ENCODE measurements around the gene GLTPD2. TPM values are rescaled to one million over a fixed set of nuclear protein-coding genes. Genes with fewer than 3 reads are reported as not detected.

GLTPD2 gene
- total RNA-seq, 1 donor from 2014 or later: 0.22 TPM

DNA sequence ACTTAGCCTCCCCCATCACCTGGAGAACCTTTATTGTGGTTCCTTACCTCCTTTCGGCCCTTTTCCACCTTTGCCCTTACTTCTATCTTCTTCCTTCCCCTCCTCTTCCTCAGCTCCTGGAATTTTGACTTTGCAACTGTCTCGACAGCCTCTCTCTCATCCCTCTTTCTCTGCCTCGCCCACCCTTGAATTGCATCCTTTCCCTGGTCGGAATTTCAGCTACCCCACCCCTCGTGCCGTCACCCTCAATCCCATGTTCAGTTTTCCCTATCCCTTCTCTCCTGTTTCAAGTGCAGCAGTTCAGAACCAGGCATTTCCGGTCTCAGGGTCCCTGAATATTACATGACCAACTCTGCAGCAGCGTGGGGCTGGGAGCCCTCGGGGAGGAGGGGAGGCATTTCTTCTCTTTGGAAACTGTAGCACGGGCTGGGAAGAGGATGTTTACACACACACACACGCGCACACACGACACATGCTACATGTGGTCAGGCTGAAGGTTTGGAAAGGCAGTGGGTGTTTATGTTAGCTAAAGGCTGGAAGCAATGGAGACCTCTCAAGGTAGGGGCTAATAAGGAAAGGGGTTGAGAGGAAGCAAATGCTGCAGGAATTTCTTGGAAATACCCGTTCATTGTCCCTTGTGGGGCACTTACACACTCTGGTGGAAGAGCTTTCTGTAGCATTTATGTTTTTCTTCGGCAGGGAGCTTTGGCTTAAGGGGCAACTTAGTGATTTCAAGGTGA, 45.3 kb downstream of the GLTPD2 start:
- TF ChIP-seq, protein P1, sequence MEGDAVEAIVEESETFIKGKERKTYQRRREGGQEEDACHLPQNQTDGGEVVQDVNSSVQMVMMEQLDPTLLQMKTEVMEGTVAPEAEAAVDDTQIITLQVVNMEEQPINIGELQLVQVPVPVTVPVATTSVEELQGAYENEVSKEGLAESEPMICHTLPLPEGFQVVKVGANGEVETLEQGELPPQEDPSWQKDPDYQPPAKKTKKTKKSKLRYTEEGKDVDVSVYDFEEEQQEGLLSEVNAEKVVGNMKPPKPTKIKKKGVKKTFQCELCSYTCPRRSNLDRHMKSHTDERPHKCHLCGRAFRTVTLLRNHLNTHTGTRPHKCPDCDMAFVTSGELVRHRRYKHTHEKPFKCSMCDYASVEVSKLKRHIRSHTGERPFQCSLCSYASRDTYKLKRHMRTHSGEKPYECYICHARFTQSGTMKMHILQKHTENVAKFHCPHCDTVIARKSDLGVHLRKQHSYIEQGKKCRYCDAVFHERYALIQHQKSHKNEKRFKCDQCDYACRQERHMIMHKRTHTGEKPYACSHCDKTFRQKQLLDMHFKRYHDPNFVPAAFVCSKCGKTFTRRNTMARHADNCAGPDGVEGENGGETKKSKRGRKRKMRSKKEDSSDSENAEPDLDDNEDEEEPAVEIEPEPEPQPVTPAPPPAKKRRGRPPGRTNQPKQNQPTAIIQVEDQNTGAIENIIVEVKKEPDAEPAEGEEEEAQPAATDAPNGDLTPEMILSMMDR (IDR thresholded peaks at IDR 0.05; ENCODE audit: unreplicated experiment): no peak
- no peak for DNase-seq (ENCODE audit: low spot score in 2 of 2, unreplicated experiment in 2 of 2)
- Mint-ChIP-seq H3K36me3 (peaks cover 1% of the 10 kb centered on the region), H3K27ac (peak overlapping the region; percentile 93), H3K9me3 (no peaks in the 10 kb centered on the region), H3K4me3 (peak overlapping the region; percentile 82), H3K27me3 (ENCODE audit: low read depth) (no peaks in the 10 kb centered on the region), H3K4me1 (peaks cover 32% of the 10 kb centered on the region)

DNA sequence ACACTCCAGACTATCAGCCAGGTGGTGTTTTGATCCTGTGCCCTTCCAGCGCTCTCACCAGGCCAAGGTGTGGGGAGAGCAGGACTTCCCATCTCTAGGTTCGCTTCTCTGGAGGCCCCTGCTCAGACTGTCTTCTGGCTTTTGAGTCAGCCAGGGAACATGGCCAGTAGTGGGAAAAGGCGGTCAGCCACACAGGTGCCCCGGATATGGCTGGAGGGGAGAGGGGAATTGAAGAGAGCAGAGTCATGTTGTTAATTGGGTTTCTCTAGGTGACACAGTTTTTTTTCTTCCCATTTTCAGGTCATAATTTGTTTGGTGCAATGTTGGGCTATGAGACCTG, 45.9 kb downstream of the GLTPD2 start:
- H3K27me3 Mint-ChIP-seq (ENCODE audit: low read depth): no peaks in the 10 kb centered on the region
- TF ChIP-seq, protein P1 (IDR thresholded peaks at IDR 0.05; ENCODE audit: unreplicated experiment): no peak
- H3K4me3 Mint-ChIP-seq: peak overlapping the region; percentile 82
- DNase-seq (ENCODE audit: low spot score in 2 of 2, unreplicated experiment in 2 of 2): no peak
- H3K4me1 Mint-ChIP-seq: peaks cover 37% of the 10 kb centered on the region
- H3K36me3 Mint-ChIP-seq: peaks cover 1% of the 10 kb centered on the region
- H3K27ac Mint-ChIP-seq: peak overlapping the region; percentile 93
- H3K9me3 Mint-ChIP-seq: no peaks in the 10 kb centered on the region

DNA sequence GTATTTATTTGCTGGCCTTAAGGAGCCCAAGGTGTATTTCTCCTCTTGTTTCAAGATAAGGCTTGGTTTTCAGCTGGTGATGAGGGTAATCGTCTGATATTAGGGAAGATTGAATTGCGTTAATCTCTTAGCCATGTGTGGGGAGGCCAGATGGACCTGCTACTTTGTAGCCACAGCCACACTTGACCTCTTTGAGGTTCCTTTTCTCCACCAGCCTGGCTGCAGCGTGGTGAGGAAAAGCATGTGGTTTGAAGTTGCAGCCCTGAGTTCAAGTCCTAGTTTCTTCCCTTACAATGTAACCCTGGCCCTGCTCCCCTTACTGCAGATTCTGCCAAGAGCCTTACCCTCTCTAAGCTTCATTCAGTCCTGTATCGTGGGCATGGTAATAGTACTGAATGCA, 47.5 kb downstream of the GLTPD2 start:
- Mint-ChIP-seq H3K4me3 (no peak overlapping the region), H3K36me3 (peaks cover 1% of the 10 kb centered on the region), H3K4me1 (peaks cover 48% of the 10 kb centered on the region), H3K27ac (no peak overlapping the region), H3K9me3 (no peaks in the 10 kb centered on the region), H3K27me3 (ENCODE audit: low read depth) (no peaks in the 10 kb centered on the region)
- no peak for DNase-seq (ENCODE audit: low spot score in 2 of 2, unreplicated experiment in 2 of 2)
- TF ChIP-seq, protein P1 (IDR thresholded peaks at IDR 0.05; ENCODE audit: unreplicated experiment): no peak

DNA sequence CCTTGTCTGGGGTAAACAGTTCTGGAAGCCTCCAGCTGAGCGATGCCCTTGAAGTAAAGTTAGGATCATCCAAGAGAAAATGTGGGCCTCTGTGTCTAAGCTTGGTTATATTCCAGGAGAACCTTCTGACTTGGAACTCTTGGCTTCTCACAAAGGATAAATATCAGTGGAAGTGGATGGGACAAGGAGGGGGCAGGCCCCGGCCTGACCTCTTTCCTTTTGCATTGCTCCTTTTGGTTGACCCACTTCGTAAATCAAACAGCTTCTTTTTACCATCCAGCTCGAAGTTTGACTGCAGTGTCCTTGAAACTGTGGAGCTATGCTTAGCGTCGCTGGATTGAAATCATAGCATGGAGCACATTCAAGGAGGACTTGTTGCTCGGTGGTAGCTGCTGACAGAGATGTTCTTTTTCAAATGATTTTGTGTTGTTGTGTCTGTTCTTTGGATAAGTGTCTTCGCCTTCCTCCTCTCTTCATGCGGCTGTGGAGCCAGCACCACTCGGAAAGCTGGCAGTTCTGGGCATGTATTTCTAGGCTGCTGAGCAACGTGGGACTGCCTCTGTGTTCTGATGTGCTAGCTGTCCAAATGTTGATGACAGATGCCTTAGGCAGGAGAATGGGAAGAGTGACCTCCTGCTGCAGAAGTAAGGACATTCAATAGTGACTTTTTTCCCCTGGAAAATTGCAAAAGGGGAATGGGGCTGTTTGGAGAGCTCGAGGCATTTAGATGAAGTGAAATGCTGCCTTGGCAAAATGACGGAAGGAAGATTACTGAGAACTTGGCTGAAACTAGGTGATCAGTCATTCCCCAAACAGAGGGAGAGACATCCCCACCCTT, 48.9 kb downstream of the GLTPD2 start:
- H3K27ac Mint-ChIP-seq: peak overlapping the region; percentile 58
- H3K4me3 Mint-ChIP-seq: no peak overlapping the region
- H3K9me3 Mint-ChIP-seq: no peaks in the 10 kb centered on the region
- H3K4me1 Mint-ChIP-seq: peaks cover 48% of the 10 kb centered on the region
- DNase-seq (ENCODE audit: low spot score in 2 of 2, unreplicated experiment in 2 of 2): no peak
- TF ChIP-seq, protein P1 (IDR thresholded peaks at IDR 0.05; ENCODE audit: unreplicated experiment): no peak
- H3K27me3 Mint-ChIP-seq (ENCODE audit: low read depth): no peaks in the 10 kb centered on the region
- peaks cover 1% of the 10 kb centered on the region for H3K36me3 Mint-ChIP-seq

DNA sequence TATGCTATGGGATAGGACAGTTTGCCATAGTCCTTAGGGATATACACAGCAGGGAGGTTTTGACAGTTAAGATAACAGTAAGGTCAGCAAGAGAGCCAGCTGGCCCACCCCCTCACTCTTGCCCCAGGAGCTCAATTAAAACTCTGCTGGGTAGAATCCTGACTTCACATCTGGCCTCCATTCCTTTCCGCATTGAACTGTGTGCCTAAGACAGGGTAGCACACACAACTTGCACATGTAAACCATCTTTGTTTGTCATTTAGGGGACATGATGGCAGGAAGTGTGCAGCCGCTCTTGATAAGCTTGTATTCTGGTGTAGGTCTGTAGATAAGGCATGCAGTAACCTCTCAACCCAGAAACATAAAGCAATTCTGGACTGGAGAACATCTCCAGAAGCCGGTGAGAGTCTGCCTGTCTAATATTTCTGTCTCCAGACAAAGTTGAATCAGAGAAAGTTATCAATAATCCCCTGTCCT, 49.6 kb downstream of the GLTPD2 start:
- TF ChIP-seq, protein P1 (IDR thresholded peaks at IDR 0.05; ENCODE audit: unreplicated experiment): no peak
- Mint-ChIP-seq H3K4me1 (peaks cover 48% of the 10 kb centered on the region), H3K27me3 (ENCODE audit: low read depth) (no peaks in the 10 kb centered on the region), H3K36me3 (peaks cover 1% of the 10 kb centered on the region), H3K4me3 (no peak overlapping the region), H3K27ac (peak overlapping the region; percentile 58), H3K9me3 (no peaks in the 10 kb centered on the region)
- DNase-seq (ENCODE audit: low spot score in 2 of 2, unreplicated experiment in 2 of 2): no peak
